DOHH2 (cell line): ENCODE measurements around the gene UHRF2.

ENCODE experiments used
- H3F3A ChIP-seq: fragments of 200-600 bp; sonication (generic), shearing (Covaris generic); 2 replicates; pipeline ENCODE4 v1.6.0; 2016; ENCODE audit warnings: antibody characterized with exemption, mild to moderate bottlenecking; ENCODE audit not compliant: control insufficient read depth, insufficient read depth
- H3K27ac ChIP-seq: fragments of 200-600 bp; sonication (generic); 2 replicates; pipeline ENCODE4 v1.5.1; 2014; ENCODE audit warnings: low read depth, mild to moderate bottlenecking, low read length, moderate library complexity
- H3K27me3 ChIP-seq: fragments of 200-600 bp; sonication (generic); 2 replicates; pipeline ENCODE4 v1.6.1; 2014; ENCODE audit warnings: mild to moderate bottlenecking, low read length, mixed read lengths; ENCODE audit not compliant: control insufficient read depth
- H3K36me3 ChIP-seq: fragments of 200-600 bp; sonication (generic); 2 replicates; pipeline ENCODE4 v1.6.1; 2014; ENCODE audit warnings: mild to moderate bottlenecking, low read length, moderate library complexity, mixed read lengths; ENCODE audit not compliant: control insufficient read depth
- H3K4me1 ChIP-seq: fragments of 200-600 bp; sonication (generic); 2 replicates; pipeline ENCODE4 v1.6.1; 2014; ENCODE audit warnings: mild to moderate bottlenecking, low read length, mixed read lengths; ENCODE audit not compliant: control insufficient read depth
- H3K4me2 ChIP-seq: fragments of 200-600 bp; sonication (generic); 2 replicates; pipeline ENCODE4 v1.6.0; 2014; ENCODE audit warnings: mild to moderate bottlenecking, low read length, moderate library complexity
- H3K4me3 ChIP-seq: fragments of 200-600 bp; sonication (generic); 2 replicates; pipeline ENCODE4 v1.5.1; 2014; ENCODE audit warnings: mild to moderate bottlenecking, low read length, mixed read lengths
- H3K79me2 ChIP-seq: fragments of 200-600 bp; sonication (generic); 2 replicates; pipeline ENCODE4 v1.6.1; 2014; ENCODE audit warnings: mild to moderate bottlenecking, low read length, mixed read lengths; ENCODE audit not compliant: control insufficient read depth
- H3K9me2 ChIP-seq: fragments of 200-600 bp; sonication (generic); replicated peaks from 2 replicates; pipeline ENCODE4 v1.6.1; 2014; ENCODE audit warnings: mild to moderate bottlenecking, low read length, mixed read lengths; ENCODE audit not compliant: control insufficient read depth
- H3K9me3 ChIP-seq: fragments of 200-600 bp; sonication (generic); 2 replicates; pipeline ENCODE4 v1.6.1; 2014; ENCODE audit warnings: antibody characterized with exemption, low read length, mixed read lengths; ENCODE audit not compliant: control insufficient read depth, insufficient read depth
- H4K20me1 ChIP-seq: fragments of 200-600 bp; sonication (generic); 2 replicates; pipeline ENCODE4 v1.6.0; 2014; ENCODE audit warnings: low read depth, mild to moderate bottlenecking, antibody characterized with exemption, low read length, moderate library complexity; ENCODE audit not compliant: control insufficient read depth, insufficient read depth
- EZH2phosphoT487 ChIP-seq: fragments of 200-600 bp; sonication (generic); IDR thresholded peaks from 2 replicates; pipeline ENCODE4 v1.6.1; 2017; ENCODE audit warnings: borderline replicate concordance, mild to moderate bottlenecking, antibody characterized with exemption, low read length, moderate library complexity, mixed read lengths
- TF ChIP-seq, protein P1 (sequence below): fragments of 200-600 bp; sonication (generic); IDR thresholded peaks from one replicate; pipeline ENCODE4 v1.5.1; 2014; ENCODE audit warnings: antibody characterized with exemption, mild to moderate bottlenecking, low read depth, low read length; ENCODE audit not compliant: poor library complexity, severe bottlenecking

The UHRF2 gene

GRCh38 chr9:6417186-6417585 is 4.2 kb downstream of the UHRF2 start:
- H3K79me2 ChIP-seq: peaks cover 92% of the 10 kb centered on the region
- H3F3A ChIP-seq: peaks cover 2% of the 10 kb centered on the region; the same call in 1 of the 2 replicates
- H3K27me3 ChIP-seq: no peaks in the 10 kb centered on the region
- 0 out of 2 replicates have a peak overlapping the region, but pooled peaks have one; percentile 7 for H3K27ac ChIP-seq
- H3K36me3 ChIP-seq: peaks cover 73% of the 10 kb centered on the region
- no peak for TF ChIP-seq EZH2phosphoT487
- peaks cover 46% of the 10 kb centered on the region for H4K20me1 ChIP-seq
- H3K4me3 ChIP-seq: peak overlapping the region; percentile 60
- H3K9me2 ChIP-seq: no peaks in the 10 kb centered on the region
- peak overlapping the region; percentile 91 for H3K4me2 ChIP-seq
- peaks cover 69% of the 10 kb centered on the region for H3K4me1 ChIP-seq
- no peaks in the 10 kb centered on the region for H3K9me3 ChIP-seq

DNA sequence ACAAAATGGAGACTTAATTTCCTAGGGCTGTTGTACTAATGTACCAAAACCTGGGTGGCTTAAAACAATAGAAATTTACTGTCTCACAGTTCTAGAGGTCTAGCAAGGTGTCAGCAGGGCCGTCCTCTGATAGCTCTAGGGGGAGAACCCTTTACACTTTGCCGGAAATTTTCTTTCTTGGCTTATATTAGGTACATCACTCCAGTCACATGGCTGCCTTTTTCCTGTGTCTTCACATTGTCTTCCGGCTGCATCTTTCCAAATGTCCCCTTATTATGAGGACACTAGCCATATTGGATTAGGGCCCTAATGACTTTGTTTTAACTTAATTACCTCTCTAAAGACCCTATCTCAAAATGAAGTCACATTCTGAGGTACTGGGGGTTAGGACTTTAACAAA is 5.8 kb downstream of the UHRF2 start:
- peaks cover 100% of the 10 kb centered on the region for H3K79me2 ChIP-seq
- H3K4me2 ChIP-seq: peak overlapping the region; percentile 91
- peaks cover 72% of the 10 kb centered on the region for H3K4me1 ChIP-seq
- no peaks in the 10 kb centered on the region for H3K9me2 ChIP-seq
- no peak for TF ChIP-seq EZH2phosphoT487
- TF ChIP-seq, protein P1, sequence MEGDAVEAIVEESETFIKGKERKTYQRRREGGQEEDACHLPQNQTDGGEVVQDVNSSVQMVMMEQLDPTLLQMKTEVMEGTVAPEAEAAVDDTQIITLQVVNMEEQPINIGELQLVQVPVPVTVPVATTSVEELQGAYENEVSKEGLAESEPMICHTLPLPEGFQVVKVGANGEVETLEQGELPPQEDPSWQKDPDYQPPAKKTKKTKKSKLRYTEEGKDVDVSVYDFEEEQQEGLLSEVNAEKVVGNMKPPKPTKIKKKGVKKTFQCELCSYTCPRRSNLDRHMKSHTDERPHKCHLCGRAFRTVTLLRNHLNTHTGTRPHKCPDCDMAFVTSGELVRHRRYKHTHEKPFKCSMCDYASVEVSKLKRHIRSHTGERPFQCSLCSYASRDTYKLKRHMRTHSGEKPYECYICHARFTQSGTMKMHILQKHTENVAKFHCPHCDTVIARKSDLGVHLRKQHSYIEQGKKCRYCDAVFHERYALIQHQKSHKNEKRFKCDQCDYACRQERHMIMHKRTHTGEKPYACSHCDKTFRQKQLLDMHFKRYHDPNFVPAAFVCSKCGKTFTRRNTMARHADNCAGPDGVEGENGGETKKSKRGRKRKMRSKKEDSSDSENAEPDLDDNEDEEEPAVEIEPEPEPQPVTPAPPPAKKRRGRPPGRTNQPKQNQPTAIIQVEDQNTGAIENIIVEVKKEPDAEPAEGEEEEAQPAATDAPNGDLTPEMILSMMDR: no peak
- 0 out of 2 replicates have a peak, but pooled peaks cover 3% of the 10 kb centered on the region for H3F3A ChIP-seq
- H3K4me3 ChIP-seq: peak overlapping the region; percentile 60
- H3K27ac ChIP-seq: no peak overlapping the region
- peaks cover 46% of the 10 kb centered on the region for H4K20me1 ChIP-seq
- no peaks in the 10 kb centered on the region for H3K27me3 ChIP-seq
- no peaks in the 10 kb centered on the region for H3K9me3 ChIP-seq
- H3K36me3 ChIP-seq: peaks cover 80% of the 10 kb centered on the region

- TF ChIP-seq, protein P1: no peak
- no peak for TF ChIP-seq EZH2phosphoT487
- Histone ChIP-seq H3K9me3 (no peaks in the 10 kb centered on the region), H3K27ac (no peak overlapping the region), H3K27me3 (no peaks in the 10 kb centered on the region), H3K4me1 (peaks cover 79% of the 10 kb centered on the region), H3K79me2 (peaks cover 100% of the 10 kb centered on the region), H3K9me2 (no peaks in the 10 kb centered on the region), H4K20me1 (peaks cover 27% of the 10 kb centered on the region), H3F3A (peaks cover 13% of the 10 kb centered on the region), H3K4me3 (no peak overlapping the region), H3K36me3 (peaks cover 76% of the 10 kb centered on the region), H3K4me2 (no peak overlapping the region)
These were observed 11.9 kb downstream of the UHRF2 start for GRCh38 chr9:6424940-6425339.

DNA sequence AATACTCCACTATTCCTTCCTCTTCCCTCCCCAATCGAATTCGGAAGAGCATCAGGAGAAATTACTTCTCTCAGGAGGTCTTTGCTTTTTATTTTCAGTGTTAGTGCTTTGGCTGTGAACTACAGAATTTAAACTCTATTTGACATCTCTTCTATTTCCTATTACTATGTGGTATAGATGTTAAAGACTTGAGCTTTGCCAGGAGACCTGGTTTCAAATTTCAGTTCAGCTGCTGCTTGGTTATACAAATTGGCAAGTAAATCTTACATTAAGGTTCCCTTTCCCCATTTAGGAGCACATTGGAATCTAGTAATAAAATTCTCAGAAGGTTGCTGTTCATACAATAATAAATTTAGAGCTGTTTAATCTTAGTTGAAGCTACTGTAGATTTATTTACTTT is 13.1 kb downstream of the UHRF2 start:
- Histone ChIP-seq H3K4me2 (peak overlapping the region; percentile 14; the same call in 1 of the 2 replicates), H3K9me3 (no peaks in the 10 kb centered on the region), H3K79me2 (peaks cover 100% of the 10 kb centered on the region), H3K27ac (peak overlapping the region; percentile 19; the same call in 1 of the 2 replicates), H3K36me3 (peaks cover 80% of the 10 kb centered on the region), H3K27me3 (no peaks in the 10 kb centered on the region), H4K20me1 (peaks cover 33% of the 10 kb centered on the region), H3F3A (peaks cover 13% of the 10 kb centered on the region), H3K9me2 (no peaks in the 10 kb centered on the region), H3K4me3 (no peak overlapping the region), H3K4me1 (peaks cover 84% of the 10 kb centered on the region)
- TF ChIP-seq, protein P1: no peak
- no peak for TF ChIP-seq EZH2phosphoT487
